Heart left ventricle (tissue), 16 donors: ENCODE measurements around the gene HOXC13. TPM values are rescaled to one million over a fixed set of nuclear protein-coding genes. Genes with fewer than 3 reads are reported as not detected.

Experiments
- ATAC-seq, 4 donors: fragments of 200-7000 bp; cut with Tn5 transposase; one replicate each; pipeline ENCODE4 v1.9.1; 2020 to 2022; ENCODE audit warnings: moderate library complexity in 4 of 4, mild to moderate bottlenecking in 3 of 4, moderate number of reproducible peaks in 1 of 4
- DNase-seq, 5 donors: peaks; one replicate each; pipeline ENCODE4 v3.0.0-alpha.2; 2020
- H3K27ac ChIP-seq, 12 donors: fragments of 200-600 bp; sonication (generic) in 4 of 12; one replicate each; pipeline versions ENCODE4 v1.5.0 to v1.8.0; 2016 to 2022; ENCODE audit warnings: mild to moderate bottlenecking in 2 of 12
- H3K27me3 ChIP-seq, 9 donors: fragments of 200-600 bp; sonication (generic) in 2 of 9; one replicate each; pipeline versions ENCODE4 v1.5.1 to v1.8.0; 2016 to 2022; ENCODE audit warnings: mild to moderate bottlenecking in 3 of 9
- H3K36me3 ChIP-seq, 9 donors: fragments of 200-600 bp; sonication (generic) in 2 of 9; one replicate each; pipeline versions ENCODE4 v1.5.0 to v1.8.0; 2018 to 2022; ENCODE audit warnings: mild to moderate bottlenecking in 2 of 9
- H3K4me1 ChIP-seq, 12 donors: fragments of 200-600 bp; sonication (generic) in 4 of 12; one replicate each; pipeline versions ENCODE4 v1.5.0 to v1.8.0; 2016 to 2022; ENCODE audit warnings: mild to moderate bottlenecking in 3 of 12
- H3K4me3 ChIP-seq, 12 donors: fragments of 200-600 bp; sonication (generic) in 4 of 12; one replicate each; pipeline versions ENCODE4 v1.5.0 to v1.8.0; 2017 to 2022; ENCODE audit warnings: mild to moderate bottlenecking in 9 of 12, moderate library complexity in 4 of 12
- H3K9me3 ChIP-seq, 12 donors: fragments of 200-600 bp; sonication (generic) in 4 of 12; one replicate each; pipeline versions ENCODE4 v1.5.0 to v1.8.0; 2016 to 2022; ENCODE audit warnings: mild to moderate bottlenecking in 1 of 12
- CTCF ChIP-seq, 12 donors: fragments of 200-600 bp; sonication (generic) in 4 of 12; IDR thresholded peaks; one replicate each; pipeline versions ENCODE4 v1.5.0 to v1.8.0; 2018 to 2022; ENCODE audit warnings: antibody characterized with exemption in 12 of 12, mild to moderate bottlenecking in 5 of 12
- POLR2A ChIP-seq, 2 donors: fragments of 450-650 bp; IDR thresholded peaks; one replicate each; pipeline ENCODE4 v1.6.1; 2017; ENCODE audit warnings: antibody characterized with exemption in 2 of 2, mild to moderate bottlenecking in 2 of 2, moderate library complexity in 2 of 2
- WGBS, 4 donors: extraction: QIAGEN DNeasy Blood & Tissue Kit in 2 of 4; methylation state at CpG; one replicate each; pipeline versions ENCODE4 v1.1.5 to v1.1.7; 2013 to 2018; 5-methylcytosine and 5-hydroxymethylcytosine counted together
- intact Hi-C, 10 donors: fragments of 100-400 bp; cut with DNase I; formaldehyde crosslinking; loops; one replicate each; pipeline versions ENCODE4 v1.11.1 to v1.14.2; 2022
- polyA plus RNA-seq, 2 donors: library from polyadenylated mRNA; stranded (reverse); fragments of 200-250 nt; gene quantifications; one replicate each; pipeline ENCODE4 v1.2.3, GENCODE V29; 2013
- total RNA-seq, 9 donors: library from RNA; depleted of rRNA in 2 of 9; stranded (reverse); fragments of >200 nt in 2 of 9; fragmentation: NEBNext Ultra II Directional in 3 of 9; extraction: Animal tissue kit (Norgen Biotek cat#: 25700) in 3 of 9; gene quantifications; one replicate each; pipeline versions ENCODE4 v1.1.0 to v1.2.4, GENCODE V29; 2016 to 2023
- donor health status: ischemic (EF 13 %, LVEDD 7.1; RV severe dilation, severe dysfunction).
- donor health status: healthy with polysubstance abuse.
- donor health status: DM: no; HTN: yes; CAD: no.
- donor health status: DM: no; HTN: no; CAD: no.
- donor health status: ischemic (EF 25% LVEDD 6.9; RV normal size, moderate dysfunction).
- donor health status: ischemic (EF 25% LVEDD 5.7; RV mildly dilated, moderate dysfunction).
- donor health status: healthy.
- donor health status: DM: yes; HTN: yes; CAD: no.
- donor health status: ischemic (EF 35%, LVEDD 5.7; RV mildly dilated, moderate dysfunction).
- donor health status: nonischemic (EF 11% LVEDD 7.7; RV severe dilation, severe dysfunction).
- donor health status: DM: yes; HTN: yes; CAD: no.
- donor health status: PGD.
- donor health status: ischemic (EF 29% LVEDD 5.4; RV normal size, mild dysfunction).
- donor health status: nonischemic (EF 23%, LVEDD 6.1; RV moderate dilation, normal function).

Gene HOXC13
- total and polyA plus RNA-seq, 11 donors: not detected

GRCh38 chr12:53937596-53938325 lies 870 bp upstream of the HOXC13 start:
- no peak for TF ChIP-seq POLR2A (IDR thresholded peaks at IDR 0.05)
- no peak for TF ChIP-seq CTCF (IDR thresholded peaks at IDR 0.05)
- WGBS, 4 donors: 13 to 21% (median 16%) methylated on average over 23 of the region's 23 CpGs
- peaks cover 64 to 100% (median 98%) of the 10 kb centered on the region in 9 donors for H3K27me3 ChIP-seq
- H3K9me3 ChIP-seq: no peaks in the 10 kb centered on the region
- H3K36me3 ChIP-seq: no peaks in the 10 kb centered on the region
- no peak for DNase-seq
- no peak overlapping the region for H3K27ac ChIP-seq
- H3K4me3 ChIP-seq: no peak overlapping the region
- ATAC-seq: no peak
- intact Hi-C loops: no loop called here
- peaks cover 0 to 25% (median 0%) of the 10 kb centered on the region in 12 donors for H3K4me1 ChIP-seq

GRCh38 chr12:53939141-53940108 lies 794 bp downstream of the HOXC13 start:
- Histone ChIP-seq H3K27ac (no peak overlapping the region), H3K4me3 (no peak overlapping the region), H3K9me3 (no peaks in the 10 kb centered on the region), H3K4me1 (peaks cover 0 to 25% (median 0%) of the 10 kb centered on the region in 12 donors), H3K27me3 (peaks cover 69 to 100% (median 97%) of the 10 kb centered on the region in 9 donors), H3K36me3 (no peaks in the 10 kb centered on the region)
- DNase-seq: no peak
- no peak for ATAC-seq
- no peak for TF ChIP-seq POLR2A (IDR thresholded peaks at IDR 0.05)
- TF ChIP-seq CTCF (IDR thresholded peaks at IDR 0.05): no peak
- intact Hi-C loops: no loop called here
- WGBS, 4 donors: 4 to 7% (median 5%) methylated on average over 43 to 91 of the region's 91 CpGs

GRCh38 chr12:53940443-53941014 lies 1.9 kb downstream of the HOXC13 start:
- WGBS, 4 donors: 6 to 9% (median 7%) methylated on average over 9 of the region's 9 CpGs
- no peak for DNase-seq

More at GRCh38 chr12:53940443-53941014, 1.9 kb downstream of the HOXC13 start:
- Histone ChIP-seq H3K27me3 (peaks cover 80 to 100% (median 97%) of the 10 kb centered on the region in 9 donors), H3K36me3 (no peaks in the 10 kb centered on the region), H3K9me3 (no peaks in the 10 kb centered on the region), H3K4me1 (peaks cover 0 to 21% (median 0%) of the 10 kb centered on the region in 12 donors), H3K4me3 (no peak overlapping the region), H3K27ac (no peak overlapping the region)
- no peak for ATAC-seq
- intact Hi-C loops: no loop called here
- TF ChIP-seq CTCF (IDR thresholded peaks at IDR 0.05) (no peak), POLR2A (IDR thresholded peaks at IDR 0.05) (no peak)
